ENCODE data around the gene HSPE1. TPM values are rescaled to one million over a fixed set of nuclear protein-coding genes. Genes with fewer than 3 reads are reported as not detected.

The HSPE1 gene
- total RNA-seq, 1 donor from 2014 or later: 66.1 TPM

Other genes with a start within 250 kb of the HSPE1 start
- gene ANKRD44, start 189.6 kb upstream of the HSPE1 start, total RNA-seq: 51.4 TPM
- 252 TPM for gene SF3B1, start 65.4 kb upstream of the HSPE1 start, total RNA-seq
- gene COQ10B, start 46.8 kb upstream of the HSPE1 start, total RNA-seq: 26.5 TPM
- 136 TPM for gene HSPD1, start 539 bp upstream of the HSPE1 start, total RNA-seq
- gene MOB4, start 15.7 kb downstream of the HSPE1 start, total RNA-seq: 19.6 TPM
- 12.3 TPM for gene RFTN2, start 175.2 kb downstream of the HSPE1 start, total RNA-seq
- gene MARS2, start 205.0 kb downstream of the HSPE1 start, total RNA-seq: 6.5 TPM

Measured in upper lobe of right lung (tissue), 1 donor.